Ramos (cell line): ENCODE results near the gene GCN1.

Source experiments
- in situ Hi-C: fragments of 300-500 bp; cut with MboI; formaldehyde crosslinking; loops from one replicate; pipeline ENCODE4 v1.14.3; 2022; ENCODE audit warnings: low sequenced_read_pairs; ENCODE audit not compliant: unreplicated experiment

The GCN1 gene

GRCh38 chr12:120101617-120102016 lies 92.9 kb downstream of the GCN1 start:
- in situ Hi-C loops = no loop called here

DNA sequence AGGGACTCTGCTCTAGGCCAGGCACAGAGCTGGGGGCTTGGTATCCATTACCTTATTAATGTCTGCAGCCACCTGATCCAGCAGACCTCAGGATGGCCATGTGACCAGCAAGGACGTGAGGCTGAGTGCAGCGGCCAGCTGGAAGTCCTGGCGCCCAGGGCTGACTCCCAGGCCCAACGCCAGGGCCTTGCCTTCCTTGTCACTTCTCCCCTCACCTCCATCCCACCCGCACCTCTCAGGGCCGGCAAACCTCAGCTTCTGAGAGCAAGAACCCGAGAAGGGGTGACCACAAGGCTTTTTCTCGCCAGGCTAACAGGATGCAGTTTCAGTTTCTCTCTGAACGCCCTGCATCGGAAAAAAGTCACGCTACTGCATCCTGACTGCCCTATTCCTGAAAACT lies 93.3 kb downstream of the GCN1 start:
- in situ Hi-C loops = no loop called here

GRCh38 chr12:120100630-120101029 lies 93.9 kb downstream of the GCN1 start:
- in situ Hi-C loops = no loop called here

DNA sequence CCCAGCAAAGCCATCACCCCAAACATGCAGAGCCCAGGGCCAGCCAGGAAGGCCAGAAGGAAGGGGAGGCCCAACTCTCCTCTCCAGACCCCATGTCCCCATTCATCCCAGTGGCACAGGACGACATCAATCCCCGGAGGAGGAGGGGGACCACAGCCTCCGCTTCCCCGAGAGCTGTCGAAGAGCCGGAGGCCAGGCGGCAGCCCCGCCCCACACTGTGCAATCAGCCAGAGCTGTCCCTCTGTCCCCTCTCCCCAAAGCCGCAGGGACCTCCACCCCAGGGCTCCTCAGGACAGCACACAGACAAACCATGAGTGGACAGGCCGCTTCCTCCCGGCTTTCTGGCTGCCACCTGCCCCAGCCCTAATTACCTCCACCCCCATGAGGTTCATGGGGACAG lies 94.8 kb downstream of the GCN1 start:
- in situ Hi-C loops = no loop called here

DNA sequence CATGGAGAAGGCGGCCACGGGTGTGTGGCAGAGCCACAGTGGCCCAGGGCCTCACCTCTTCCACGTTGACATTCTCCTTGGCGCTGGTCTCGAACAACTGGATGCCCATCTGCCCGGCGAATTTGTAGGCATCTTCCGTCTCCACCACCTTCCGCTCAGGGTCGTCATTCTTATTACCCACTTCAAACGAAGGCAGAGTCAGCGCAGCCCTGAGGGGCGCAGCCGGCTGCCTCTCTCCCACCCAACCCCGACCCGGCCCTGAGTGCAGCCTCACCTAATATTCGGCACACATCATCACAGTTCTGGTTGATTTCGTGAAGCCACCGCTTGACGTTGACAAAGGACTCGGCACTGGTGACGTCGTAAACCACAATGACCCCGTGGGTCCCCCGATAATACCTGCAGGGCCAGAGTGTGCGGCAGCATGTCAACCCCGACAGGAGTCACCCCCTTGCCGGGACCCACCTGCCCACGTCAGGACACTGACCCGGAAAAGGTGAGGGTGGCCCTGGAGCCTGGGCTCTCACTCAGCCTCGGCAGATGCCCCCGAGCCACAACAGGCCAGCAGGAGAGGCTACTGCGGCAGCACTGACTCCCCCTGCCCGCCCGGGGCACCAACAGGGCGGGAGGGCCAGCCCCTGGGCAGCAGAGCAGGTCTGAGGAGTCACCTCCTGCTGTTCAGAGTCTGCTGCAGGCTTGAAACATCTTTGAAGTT lies 95.6 kb downstream of the GCN1 start:
- in situ Hi-C loops = no loop called here

- in situ Hi-C loops = no loop called here
Observed at GRCh38 chr12:120096671-120097202, 97.8 kb downstream of the GCN1 start.

DNA sequence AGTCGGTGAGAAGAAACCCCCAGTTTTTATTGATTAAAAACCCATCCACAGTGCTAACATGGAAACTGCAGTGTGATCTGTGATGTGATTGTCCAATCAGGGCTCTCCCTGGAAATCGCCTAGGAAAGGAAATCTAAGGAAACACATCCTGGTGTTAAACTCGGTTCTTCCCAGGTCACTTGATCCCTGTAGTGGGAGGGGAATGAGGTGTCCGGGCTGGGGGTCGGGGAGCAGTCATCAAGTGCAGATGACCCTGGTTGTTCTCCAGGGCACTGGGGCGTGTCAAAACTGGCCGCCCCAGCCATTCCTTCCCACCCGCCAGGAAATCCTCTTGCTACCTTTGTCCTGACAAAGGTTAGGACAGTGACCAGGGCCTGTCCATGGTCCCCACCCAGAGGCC lies 98.8 kb downstream of the GCN1 start:
- in situ Hi-C loops = no loop called here

DNA sequence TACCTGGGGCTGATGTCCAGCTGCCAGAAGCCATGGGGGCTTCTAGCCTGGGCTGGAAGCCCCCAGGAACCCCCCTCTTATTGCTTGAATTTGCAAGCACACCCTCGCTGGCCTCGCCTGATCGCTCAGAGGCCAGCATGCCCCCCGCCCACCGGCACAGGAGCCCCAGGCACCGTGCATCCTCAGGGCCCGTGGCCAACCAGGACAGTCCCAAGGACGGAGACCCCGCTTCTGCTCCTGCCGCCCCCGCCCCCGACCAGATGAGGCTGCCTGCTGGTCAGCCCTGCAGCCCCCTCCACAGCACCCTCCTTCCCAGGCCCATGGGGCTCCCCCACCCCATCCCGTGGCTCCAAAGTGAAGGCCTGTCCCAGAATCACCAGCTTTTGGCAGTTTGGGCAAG lies 99.2 kb downstream of the GCN1 start:
- in situ Hi-C loops = no loop called here

DNA sequence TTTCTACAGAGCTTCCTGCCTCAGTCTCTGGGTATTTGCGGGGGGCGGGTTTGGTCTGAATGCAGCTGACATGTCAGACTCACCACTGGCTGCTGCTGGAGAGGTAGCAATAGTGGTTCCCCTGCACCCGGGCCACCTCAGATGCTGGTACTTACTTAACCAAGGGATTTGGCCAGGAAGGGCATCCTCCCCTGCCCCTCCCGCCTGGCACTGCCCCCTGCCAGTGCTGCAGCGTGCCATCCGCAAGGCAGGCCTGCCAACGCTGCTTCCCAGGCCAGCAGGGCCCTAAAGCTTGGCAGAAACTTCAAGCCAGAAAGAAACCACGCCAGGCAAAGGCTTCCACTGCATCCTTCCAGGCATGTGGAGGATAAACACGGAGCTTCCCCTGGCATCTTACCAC lies 100.0 kb downstream of the GCN1 start:
- in situ Hi-C loops = no loop called here

GRCh38 chr12:120093592-120094355 lies 100.7 kb downstream of the GCN1 start:
- in situ Hi-C loops = no loop called here

DNA sequence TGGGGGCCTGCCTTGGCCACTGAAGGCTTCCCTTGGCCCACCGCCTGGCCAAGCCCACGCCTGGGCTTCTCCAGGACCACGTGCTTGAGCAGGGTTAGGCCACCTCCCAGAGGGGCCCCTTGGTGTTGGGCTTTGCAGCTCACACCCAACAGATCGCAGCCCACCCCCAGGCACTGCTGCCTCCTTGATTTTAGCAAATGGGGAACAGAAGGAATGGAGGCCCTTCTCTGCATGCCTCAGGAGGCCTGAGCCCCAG lies 101.3 kb downstream of the GCN1 start:
- in situ Hi-C loops = no loop called here

GRCh38 chr12:120092551-120093335 lies 101.8 kb downstream of the GCN1 start:
- in situ Hi-C loops = no loop called here

DNA sequence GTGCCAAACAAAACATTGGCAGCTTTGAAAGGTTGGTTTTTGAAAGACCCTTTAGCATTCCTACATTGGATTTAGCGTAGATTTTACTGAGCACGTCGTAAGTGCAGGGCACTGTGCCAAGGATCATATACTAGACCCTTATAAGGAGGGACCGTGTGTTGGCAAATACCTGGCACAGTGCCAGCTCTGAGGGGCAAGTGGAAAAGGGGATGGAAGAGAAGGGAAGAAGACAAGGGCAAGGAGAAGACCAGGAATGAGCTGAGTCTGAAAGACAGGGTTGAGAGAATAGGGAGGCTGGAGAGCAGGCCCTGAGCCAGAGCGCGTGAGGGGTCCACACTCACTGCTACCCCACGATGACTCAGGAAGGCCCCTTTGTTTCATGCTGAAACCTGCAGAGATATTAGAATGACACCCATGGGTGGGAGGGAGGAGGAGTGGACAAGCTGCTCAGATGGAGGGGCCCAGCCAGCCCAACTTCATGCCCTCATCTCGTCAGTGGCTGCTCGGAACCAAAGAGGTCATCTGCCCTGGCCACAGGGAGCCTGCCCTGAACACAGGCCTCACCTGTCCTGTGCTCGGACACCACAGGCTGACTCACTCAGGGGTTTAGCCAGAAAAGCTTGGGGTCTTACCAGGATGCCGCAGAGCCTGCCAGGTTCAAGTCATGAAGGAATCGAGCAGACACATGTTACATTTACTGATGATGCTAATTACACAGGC lies 103.0 kb downstream of the GCN1 start:
- in situ Hi-C loops = no loop called here

DNA sequence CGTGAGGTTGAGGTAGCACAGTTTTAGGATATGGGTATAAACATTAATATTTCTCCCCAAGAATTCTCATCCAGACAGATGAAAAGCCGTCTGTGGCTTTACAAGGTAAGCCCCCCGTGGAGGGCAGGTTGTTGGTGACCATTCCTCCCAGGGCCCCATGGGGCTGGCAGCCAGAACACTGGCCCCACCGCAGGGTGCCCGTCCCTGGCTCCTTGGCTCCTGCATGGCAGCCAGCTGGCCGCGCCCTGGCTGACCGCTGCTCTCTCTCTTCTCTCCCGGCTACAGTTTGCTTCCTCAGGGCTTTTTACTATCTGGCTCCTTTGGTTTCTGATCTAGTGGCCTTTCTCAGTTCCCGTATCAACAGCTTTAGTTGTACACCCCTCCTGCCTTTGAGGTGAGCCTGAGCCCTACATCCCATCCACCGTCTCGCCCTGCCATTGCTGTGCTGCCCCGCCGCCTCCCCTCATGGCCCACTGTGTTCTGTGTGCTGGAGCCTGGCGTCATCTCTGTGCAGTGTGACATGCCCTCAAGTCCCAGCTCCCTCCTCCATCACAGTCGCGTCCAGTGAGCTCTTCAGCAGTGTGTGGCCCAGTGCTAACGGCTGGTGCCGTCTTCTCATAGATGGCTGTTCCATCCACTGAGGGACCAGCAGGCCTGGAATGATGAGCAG lies 103.8 kb downstream of the GCN1 start:
- in situ Hi-C loops = no loop called here

DNA sequence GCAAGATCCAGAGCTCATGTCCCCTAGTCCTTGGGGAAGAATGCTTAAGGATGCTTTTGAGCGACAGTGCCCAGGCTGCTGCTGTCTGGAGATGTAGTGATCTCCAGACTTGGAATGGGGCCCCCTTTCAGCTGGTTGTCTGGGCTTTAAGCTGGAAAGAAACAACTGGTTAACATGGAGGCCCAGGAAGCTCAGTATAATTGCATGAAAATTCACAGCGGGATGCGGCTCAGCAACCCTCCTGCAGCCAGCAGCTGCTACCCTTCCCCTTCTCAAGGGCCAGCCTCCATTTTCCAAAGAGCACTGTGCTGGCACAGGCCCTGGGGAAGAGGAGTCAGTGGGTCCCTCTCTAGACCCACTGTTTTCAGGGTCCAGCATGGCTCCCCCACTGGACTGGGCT lies 104.3 kb downstream of the GCN1 start:
- in situ Hi-C loops = no loop called here

GRCh38 chr12:120089796-120090195 lies 104.7 kb downstream of the GCN1 start:
- in situ Hi-C loops = no loop called here

DNA sequence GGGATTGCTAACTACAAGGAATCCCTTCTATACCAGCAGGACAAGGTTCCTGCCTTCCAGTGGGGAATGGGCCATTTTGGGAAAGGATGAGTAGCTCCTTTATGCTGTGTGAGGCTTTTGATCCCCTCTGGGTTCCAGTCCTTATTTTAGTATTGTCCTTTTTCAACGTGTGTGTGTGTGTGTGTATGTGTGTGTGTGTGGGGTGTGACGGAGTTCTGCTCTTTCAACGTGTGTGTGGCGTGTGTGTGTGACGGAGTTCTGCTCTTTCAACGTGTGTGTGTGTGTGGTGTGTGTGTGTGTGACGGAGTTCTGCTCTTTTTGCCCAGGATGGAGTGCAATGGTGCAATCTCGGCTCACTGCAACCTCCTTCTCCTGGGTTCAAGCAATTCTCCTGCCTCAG lies 105.4 kb downstream of the GCN1 start:
- in situ Hi-C loops = no loop called here

GRCh38 chr12:120086801-120087621 lies 107.5 kb downstream of the GCN1 start:
- in situ Hi-C loops = no loop called here
